GM19324 (cell line): ENCODE results near the gene SHF.
"Not testable (repeated sequence)": the region's sequence is repeated elsewhere in the genome, so short reads cannot be mapped to it uniquely, and the experiment has no call there.

Experiments
- ATAC-seq: cut with Tn5 transposase; IDR thresholded peaks from one replicate; pipeline ENCODE4 v1.9.1; 2021; ENCODE audit warnings: mild to moderate bottlenecking, moderate library complexity; ENCODE audit not compliant: unreplicated experiment, low FRiP score

Gene SHF, protein sequence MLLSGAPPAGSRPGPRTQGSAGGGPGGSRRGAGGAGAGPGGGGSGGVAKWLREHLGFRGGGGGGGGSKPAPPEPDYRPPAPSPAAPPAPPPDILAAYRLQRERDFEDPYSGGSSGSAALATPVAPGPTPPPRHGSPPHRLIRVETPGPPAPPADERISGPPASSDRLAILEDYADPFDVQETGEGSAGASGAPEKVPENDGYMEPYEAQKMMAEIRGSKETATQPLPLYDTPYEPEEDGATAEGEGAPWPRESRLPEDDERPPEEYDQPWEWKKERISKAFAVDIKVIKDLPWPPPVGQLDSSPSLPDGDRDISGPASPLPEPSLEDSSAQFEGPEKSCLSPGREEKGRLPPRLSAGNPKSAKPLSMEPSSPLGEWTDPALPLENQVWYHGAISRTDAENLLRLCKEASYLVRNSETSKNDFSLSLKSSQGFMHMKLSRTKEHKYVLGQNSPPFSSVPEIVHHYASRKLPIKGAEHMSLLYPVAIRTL

DNA sequence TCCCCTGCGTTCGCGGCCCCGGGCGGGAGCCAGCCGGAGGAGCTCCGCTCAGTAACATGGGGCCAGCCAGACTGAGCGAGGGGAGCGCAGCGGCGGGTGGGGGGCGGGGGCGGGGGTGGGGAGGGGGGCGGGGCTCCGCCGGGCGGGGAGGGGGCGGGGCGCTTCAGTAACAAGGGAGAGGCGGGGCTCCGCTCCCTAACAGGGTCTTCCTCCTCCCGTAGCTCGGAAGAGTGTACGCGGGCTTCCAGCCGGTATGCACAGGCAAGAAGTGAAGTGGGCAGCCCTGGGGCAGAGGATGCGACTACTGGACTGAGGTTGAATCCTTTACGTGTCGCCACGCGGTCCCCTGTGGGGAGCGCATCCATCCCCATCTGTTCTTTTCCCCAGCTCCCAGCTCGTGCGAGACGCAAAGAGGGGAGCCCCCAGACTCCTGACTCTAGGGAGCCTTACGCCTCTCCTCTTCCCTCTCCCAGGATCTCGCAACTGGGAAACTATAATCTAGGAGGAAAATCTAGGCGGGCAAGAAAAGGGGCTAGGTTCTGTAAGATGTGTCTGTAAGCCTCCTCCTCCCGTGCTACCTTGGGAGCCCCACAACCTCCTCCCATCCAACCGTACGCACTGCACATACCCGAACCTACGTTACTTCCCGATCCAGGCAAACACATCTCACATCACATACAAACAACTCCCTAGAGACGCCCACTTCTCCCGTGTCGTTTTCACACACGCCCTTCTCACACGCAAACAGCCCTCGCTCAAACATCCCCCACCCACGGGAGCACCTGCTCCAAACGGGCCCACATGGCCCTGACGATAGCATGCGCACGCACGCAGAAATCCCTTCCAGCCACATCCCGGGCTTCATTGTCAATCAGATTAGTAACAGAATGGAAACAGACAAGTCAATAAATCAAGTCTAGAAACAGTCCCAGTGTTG lies at the start of gene SHF:
TSS of gene SHF (minus strand) at position 73 of the 937 bp plus-strand sequence. CDS start at position 58, 15 bp downstream.
- no peak for ATAC-seq

DNA sequence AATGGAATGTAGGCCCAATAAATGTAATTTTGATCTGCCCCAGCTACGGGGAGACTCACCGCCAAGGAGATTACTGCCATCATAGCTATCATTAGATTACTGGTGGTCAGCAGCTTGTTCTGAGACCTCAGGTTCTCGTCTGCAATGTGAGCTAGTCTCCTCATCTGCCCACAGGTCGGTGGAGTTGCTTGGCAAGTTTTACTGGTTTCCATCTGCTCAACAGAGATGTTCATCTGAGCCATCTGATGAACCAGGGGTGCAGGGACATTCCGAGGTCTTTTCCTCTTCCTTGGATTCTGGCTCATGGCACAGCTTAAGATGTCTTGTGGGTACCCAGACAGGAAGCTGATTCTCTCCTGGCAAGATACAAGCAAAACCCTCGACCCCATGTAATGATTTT lies 49.0 kb upstream of the SHF start:
- not testable (repeated sequence) for ATAC-seq

DNA sequence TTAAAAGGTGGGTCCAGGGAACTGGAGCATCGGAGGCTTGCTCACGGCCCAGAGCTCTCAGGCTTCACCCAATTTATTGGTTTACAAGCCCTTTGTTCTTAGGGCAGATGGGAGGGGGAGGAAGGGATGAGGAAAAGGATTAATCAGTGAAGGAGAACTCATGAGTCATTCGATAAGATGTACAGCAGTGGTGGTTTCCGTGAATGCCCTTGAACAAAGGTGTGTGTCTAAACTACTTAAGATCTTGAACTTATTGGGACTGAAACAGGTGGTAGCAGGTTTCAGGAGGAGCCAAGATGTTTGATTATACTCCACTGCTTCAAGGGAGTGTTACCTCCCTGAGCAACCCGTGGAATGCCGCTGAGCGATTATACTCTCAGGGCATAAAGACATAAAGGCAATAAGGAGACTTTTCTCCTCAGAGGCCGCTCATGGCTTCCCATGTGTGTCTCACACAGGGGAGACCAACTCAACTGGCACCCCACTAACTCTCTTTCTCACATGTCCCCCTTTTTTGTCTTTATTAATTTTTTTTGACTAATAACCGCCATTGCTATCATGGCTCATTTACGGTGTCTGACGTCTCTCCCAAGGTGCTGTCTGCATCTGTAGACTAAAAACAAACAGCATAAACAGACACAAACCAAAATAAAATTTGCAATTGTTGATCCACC lies 46.9 kb upstream of the SHF start:
- no peak for ATAC-seq

DNA sequence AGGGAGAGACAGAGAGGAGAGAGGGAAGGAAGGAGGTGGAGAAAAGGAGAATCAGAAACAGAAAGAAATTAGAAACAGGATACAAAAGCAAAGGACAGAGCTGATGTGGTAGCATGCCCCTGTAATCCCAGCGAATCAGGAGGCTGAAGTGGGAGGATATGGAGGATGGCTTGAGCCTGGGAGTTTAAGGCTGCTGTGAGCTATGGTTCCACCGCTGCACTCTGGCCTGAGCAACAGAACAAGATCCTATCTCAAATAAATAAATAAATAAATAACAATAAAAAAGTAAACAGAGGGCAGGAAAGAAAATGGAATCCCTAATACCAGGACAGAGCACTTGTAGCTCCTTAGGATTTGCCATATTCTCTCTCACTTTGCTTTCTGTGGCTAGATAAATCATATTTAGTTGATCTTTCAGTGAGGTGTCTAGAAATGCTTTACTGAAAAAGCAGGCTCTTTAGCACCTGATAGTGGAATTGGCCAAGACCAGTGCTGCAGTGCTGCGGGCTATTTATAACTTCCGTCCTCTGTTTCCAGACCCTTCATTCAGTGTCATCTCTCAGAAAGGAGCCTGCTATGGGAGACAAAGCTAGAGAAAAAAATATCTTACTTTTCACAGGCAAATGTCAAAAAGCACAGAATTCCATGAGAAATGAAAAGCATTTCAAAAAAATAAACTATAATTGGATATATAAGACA lies 44.2 kb upstream of the SHF start:
- no peak for ATAC-seq

DNA sequence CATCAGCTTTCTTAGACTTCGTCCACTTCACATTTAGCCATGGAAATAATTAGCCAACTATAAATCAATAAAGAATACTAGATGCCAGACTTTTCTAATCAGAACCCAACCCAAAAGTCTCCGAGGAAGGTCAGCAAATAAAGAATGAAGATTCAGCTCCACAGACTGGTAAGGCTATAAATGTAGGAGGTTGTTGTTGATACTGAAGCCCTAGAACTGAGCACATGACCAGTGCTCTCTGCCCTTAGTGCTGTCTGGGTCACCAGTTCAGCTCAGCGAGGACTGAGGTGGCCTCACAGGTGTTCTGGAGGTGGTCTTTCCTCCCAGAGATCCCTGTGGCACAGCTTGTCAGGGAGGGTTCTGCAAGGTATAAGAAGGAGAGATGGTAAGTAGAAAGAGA lies 43.4 kb upstream of the SHF start:
- no peak for ATAC-seq

DNA sequence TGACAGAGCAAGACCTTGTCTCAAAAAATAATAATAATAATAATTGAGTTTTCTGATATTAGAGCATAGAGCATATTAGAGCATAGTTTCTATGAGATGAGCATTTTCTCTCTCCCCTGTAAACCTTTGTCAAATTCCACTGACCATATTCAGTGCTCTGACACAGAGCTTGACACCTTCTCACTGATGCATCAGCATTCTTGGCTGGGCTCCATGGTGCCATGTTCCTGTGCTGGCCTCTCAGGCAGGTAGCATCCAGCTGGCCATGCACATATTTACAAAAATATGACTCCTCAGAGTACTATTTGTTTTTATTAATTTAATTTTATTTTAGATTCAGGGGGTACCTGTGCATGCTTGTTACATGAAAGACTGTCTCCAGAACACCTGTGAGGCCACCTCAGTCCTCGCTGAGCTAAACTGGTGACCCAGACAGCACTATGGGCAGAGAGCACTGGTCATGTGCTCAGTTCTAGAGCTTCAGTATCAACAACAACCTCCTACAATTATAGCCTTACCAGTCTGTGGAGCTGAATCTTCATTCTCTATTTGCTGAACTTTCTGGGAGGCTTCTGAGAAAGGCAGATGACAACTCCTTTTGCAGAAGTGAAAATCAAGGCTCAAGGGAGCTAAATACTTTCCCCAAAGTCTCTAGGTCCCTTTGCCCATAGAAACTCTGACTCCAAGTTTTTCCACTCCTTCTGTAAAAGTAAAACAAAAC lies 42.6 kb upstream of the SHF start:
- ATAC-seq, result no peak

DNA sequence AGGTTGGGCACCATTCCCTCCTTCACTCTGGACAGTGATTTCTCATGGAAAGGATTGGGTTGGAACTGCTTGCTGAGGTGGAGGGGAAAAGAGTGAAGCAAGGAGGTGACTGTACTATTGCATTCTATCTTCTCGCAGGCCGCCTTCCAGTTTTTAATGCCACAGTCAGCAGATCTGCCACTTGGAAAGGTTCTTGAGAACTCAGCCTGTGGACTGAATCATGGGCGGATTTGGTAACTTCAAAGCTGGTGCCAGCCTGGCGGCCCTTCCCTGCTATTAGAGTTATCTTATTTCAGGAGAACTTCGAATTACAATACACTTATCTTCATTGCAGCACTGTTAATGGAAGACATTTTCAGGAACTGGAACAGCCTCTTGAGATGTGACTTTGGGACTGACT lies 41.2 kb upstream of the SHF start:
- no peak for ATAC-seq

DNA sequence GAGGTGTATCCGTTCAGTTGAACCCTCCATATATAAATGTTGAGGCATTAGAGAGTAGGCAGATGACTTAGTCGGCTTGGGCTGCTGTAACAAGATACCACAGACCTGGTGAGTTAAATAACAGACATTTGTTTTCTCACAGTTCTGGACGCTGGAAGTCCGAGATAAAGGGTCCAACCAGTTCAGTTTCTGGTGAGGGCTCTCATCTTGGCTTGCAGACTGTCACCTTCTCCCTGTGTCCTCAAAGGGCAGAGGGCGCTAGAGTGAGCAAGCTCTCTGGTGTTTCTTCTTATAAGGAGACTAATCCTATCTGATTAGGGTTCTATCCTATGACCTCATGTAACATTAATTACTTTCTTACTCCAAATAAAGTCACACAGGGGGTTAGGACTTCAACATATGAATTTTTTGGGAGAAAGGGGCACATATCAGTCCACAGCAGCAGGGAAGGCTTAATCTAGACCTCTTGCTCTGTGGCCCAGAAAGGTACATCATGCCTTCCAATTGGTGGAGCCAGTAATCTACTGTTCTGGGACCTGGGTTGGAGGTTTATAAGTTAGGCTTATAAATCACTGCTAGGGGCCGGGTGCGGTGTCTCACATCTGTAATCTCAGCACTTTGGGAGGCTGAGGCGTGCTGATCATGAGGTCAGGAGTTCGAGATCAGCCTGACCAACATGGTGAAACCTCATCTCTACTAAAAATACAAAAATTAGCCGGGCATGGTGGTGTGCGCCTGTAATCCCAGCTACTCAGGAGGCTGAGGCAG lies 37.9 kb upstream of the SHF start:
- no peak for ATAC-seq

DNA sequence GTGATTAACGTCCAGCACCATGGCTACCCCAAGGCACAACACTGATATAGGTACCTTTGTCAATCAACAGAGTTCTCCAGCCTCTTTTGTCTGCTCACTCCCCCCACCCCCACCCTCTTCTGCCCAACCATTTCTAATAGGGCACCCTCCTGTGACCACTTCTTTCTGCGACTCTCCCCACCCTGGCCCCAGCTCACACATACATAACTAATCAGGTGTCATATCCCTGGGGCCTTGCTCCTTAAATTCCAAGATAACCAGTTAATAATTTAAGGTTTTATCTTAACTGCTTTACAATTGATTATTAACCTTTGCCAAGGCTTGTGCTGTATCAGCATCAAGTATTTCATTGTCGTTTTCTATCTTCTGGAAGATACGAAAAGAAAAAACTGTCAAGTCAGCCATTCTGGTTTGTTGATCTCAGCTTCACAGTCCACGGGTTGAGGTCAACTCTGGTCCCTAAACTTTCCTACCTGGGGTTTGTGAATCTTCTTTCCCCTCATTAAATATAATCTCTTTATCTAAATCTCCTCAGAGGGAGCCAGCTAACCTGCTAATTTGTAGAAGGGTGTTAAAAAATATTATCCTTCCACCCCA lies 37.0 kb upstream of the SHF start:
- ATAC-seq, result no peak

DNA sequence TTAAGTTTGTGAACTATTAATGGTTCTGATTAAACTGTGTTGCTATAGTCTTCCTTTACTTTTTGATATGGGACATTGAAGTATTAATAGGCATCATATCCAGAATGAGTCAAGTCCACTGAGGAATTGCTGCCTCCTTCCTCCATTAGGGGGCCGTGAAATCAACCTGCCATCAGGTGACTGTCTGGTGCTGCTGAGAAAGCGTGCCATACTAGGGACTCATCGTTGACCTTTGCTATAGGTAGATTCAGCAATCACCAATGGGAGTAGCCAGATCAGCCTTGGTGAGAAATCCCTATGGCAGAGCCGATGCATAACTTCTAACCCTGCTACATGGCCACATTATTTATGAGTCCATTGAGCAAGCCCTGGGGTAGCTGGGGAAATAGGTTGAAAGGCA lies 34.2 kb upstream of the SHF start:
- no peak for ATAC-seq

DNA sequence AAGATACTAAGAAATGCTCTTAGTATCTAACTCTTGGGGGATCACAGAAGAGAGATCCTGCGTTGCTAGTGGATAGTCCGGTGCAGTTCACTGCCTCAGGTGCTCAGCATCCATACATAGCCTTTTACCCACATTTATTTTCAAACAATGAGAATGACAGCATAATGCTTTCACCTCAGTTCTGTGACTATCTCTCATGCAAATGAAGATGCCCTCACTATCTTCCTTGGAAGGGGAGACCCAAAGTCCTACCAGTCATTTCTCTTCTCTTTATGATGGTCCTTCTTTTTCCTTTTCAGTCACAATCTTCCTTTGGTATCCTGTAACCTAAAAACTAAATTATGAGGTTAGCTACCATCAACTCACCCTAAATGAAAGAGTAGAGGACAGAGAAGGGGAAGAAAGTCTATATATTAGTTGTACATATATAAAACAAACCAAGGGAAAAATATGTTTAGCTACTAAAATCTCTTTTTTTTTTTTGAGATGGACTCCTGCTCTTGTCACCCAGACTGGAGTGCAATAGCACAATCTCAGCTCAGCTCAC lies 33.4 kb upstream of the SHF start:
- ATAC-seq, result no peak

DNA sequence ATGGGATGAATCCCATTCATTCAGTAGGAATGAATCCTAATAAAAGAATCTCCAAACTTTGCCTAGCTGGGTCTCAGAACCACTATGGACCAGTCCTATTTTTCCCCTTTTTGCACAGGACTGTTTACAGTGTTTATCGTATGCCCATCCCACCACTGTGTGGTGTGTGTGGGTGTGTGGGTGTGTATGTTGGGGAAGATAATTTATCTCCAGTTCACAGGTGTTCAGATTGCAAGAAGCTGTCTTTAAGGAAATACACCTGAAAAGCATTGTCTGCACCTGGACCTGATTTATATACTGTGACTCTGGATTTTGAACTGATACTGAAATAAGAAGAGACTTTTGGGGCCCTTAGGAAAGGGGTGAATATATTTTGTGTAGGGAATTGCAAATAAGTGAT lies 24.7 kb upstream of the SHF start:
- no peak for ATAC-seq

DNA sequence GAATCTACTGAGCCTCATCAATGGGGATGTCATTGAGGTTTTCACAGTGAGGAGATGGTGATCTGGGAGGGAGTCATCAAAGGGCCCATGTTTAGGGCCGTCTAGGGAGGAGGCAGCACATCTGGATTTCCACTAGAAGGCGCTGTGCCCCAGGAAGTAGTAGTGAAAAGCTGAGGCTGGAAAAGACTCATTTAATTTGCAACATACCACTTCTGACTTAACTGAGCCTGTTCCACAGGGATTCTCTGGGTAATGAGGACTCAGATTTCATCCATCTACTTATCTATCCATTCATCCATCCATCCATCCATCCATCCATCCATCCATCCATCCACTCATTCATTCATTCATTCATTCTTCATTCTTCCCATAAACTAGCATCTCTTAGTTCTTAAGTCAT lies 17.4 kb upstream of the SHF start:
- ATAC-seq, result no peak

DNA sequence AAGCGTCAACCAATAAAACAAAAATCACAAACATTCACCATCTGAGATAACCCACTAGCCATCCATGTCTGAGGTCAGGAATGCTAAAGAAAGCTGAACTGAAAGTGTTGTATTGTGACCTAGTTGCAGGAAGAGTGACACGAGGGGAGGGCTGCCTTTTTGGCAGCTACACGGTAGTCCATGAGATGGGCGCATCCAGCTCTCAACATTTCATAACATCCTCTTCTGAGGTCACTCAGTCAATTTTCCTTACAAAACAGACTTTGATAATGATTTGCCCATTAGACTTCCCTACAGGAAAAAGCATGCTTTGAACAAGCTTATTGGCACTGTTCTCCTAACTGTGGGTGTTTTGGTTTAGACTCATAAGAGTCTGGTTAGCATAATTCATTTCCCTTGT lies 15.4 kb upstream of the SHF start:
- no peak for ATAC-seq

DNA sequence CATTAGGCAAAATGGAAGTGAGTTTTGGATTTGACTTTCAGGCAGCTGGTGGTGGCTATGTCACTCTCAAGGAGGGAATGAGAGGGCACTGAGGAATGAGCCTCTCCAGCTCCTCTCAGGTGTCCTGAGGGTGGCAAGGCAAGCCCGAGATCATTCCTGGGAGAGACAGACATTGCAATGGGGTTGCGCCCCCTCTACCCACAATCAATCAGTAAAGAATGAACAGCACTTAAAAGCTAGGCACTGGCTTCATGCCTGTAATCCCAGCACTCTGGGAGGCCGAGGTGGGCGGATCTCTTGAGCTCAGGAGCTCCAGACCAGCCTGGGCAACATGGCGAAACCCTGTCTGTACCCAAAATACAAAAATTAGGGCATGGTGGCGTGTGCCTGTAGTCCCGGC lies 14.1 kb upstream of the SHF start:
- ATAC-seq, result no peak

DNA sequence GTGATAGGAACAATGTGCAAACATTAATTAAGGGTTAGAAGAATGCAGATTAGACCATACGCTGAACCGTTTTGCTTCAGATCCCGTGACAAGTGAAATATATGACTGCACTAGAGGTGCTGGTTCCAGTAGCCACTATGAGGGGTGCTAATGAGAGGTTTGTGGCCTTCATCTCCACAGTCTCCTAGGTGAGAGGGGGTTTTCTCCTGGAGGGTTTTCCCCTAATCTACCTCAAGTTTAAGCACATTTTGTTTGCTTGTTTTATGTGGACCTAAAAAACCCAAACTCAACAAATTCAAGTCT lies 13.7 kb upstream of the SHF start:
- no peak for ATAC-seq

DNA sequence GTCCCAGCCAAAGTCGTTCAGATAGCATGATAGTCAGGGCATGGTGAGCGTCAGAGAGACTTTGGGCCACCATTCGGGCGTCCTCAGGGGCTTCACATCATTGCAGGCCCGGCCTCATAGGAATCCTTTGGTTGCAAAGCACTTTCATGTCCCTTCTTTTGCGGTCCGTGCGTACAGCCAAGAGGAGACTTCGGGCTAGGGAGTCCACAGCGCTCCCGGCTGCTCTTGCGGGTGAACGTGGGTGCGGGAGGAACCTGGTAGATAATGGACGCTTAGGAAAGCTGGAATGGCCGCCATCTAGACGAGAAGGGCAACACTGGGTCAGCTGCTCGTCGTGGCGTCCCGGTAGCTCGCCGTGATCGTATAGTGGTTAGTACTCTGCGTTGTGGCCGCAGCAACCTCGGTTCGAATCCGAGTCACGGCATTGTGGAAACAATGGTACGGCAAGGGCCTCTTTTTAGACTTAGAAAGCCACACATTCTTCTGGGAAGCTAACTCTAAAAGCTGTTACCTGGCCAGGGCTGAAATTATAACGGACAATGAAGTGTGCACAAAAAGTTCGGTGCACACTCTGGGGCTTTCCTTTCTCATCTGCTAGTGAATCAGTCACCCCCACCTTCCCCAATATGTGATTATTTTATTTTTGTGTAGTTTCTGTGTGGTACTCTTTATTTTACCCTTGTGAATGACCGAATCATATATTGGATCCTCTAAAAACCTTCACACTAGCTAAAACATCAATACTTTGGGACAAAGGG lies 13.2 kb upstream of the SHF start:
- ATAC-seq, result peak; percentile 6
